ENCODE data around the gene NGEF.

The NGEF gene

GRCh38 chr2:232887171-232887850 is 125.7 kb downstream of the NGEF start:
- peaks cover 18% of the 10 kb centered on the region for H3K27me3 ChIP-seq
- no peaks in the 10 kb centered on the region for H3K4me1 ChIP-seq (ENCODE audit: control insufficient read depth in 1 of 2, insufficient read depth in 1 of 2, low read depth in 1 of 2, low read length in 1 of 2)
- H3K9me3 ChIP-seq = no peaks in the 10 kb centered on the region
- no peak for TF ChIP-seq CTCF (IDR thresholded peaks at IDR 0.05)
- no peak overlapping the region for H3K27ac ChIP-seq
- no peaks in the 10 kb centered on the region for H3K36me3 ChIP-seq
- no peak overlapping the region for H3K4me3 ChIP-seq (ENCODE audit: low read depth in 1 of 2, low read length in 1 of 2)

DNA sequence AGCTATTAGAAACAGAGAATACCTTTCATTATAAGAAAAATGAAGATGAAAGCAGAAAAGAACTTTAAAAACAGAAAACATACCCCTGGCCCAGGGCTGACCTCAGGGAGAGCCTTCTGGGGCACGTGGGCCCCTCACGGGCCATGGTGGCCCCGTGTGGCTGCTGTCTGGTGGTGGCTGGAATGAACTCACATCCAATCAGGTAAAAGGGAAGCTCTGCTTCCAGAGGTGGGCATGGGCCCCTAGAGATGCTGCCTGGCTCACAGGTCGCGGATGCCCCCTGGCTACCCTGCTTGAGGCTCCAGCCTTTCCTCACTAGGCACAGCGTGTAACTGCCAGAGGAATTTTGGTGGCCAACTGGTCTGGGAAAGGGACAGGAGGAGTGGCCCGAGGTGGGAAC is 126.4 kb downstream of the NGEF start:
- Histone ChIP-seq H3K36me3 (no peaks in the 10 kb centered on the region), H3K4me1 (ENCODE audit: control insufficient read depth in 1 of 2, insufficient read depth in 1 of 2, low read depth in 1 of 2, low read length in 1 of 2) (no peaks in the 10 kb centered on the region), H3K9me3 (no peaks in the 10 kb centered on the region), H3K4me3 (ENCODE audit: low read depth in 1 of 2, low read length in 1 of 2) (no peak overlapping the region), H3K27ac (no peak overlapping the region), H3K27me3 (peaks cover 12% of the 10 kb centered on the region)
- no peak for TF ChIP-seq CTCF (IDR thresholded peaks at IDR 0.05)

DNA sequence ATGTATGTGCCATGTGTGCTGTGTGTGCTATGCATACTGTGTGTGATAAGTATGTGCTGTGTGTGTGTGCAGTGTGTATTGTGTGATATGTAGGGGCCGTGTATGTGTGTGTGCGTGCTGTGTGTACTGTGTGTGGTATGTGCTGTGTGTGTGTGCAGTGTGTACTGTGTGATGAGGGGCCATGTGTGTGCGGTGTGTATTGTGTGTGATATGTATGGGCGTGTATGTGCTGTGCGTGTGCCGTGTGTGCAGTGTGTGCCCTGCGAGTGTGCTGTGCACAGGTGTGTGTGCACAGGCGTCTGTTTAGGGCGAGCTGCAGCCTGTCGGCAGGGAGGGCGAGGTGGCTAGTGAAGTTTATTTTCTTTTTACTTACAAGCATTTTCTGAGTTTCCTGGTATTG is 126.9 kb downstream of the NGEF start:
- Histone ChIP-seq H3K36me3 (no peaks in the 10 kb centered on the region), H3K4me3 (ENCODE audit: low read depth in 1 of 2, low read length in 1 of 2) (no peak overlapping the region), H3K27me3 (peaks cover 7% of the 10 kb centered on the region), H3K4me1 (ENCODE audit: control insufficient read depth in 1 of 2, insufficient read depth in 1 of 2, low read depth in 1 of 2, low read length in 1 of 2) (no peaks in the 10 kb centered on the region), H3K9me3 (no peaks in the 10 kb centered on the region), H3K27ac (no peak overlapping the region)
- no peak for TF ChIP-seq CTCF (IDR thresholded peaks at IDR 0.05)

DNA sequence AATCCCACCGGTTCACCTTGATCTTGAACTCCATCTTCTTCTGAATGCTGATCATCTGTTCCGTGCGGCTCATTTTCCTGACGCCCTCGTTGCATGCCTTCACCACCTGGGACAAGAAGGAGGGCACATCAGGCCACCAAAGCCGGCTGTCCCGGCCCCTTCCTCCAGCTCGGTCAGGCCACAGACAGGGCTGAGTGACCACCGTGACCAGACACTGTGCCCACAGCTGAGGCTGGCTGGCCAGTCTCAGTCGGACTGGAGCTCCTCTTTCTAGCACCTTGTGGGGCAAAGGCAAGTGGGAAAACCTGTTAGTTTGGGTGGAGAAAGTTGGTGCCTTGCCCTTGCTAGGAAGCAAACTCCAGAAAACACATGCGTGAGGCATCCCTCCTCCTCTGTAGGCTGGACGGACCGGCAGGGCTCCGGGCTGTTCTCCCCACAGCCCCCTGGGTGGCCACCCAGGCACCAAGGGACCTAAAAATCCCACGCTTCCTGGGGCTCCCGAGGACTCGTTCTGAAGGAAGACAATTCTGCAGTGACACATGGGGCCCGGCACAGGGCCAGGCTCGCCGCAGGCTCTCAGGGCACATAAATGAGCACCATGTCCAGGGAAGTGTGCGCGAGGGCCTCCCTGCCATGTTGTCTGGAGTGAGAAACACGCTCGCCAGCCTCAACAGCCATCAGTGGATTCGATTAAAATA is 127.6 kb downstream of the NGEF start:
- no peaks in the 10 kb centered on the region for H3K9me3 ChIP-seq
- no peaks in the 10 kb centered on the region for H3K4me1 ChIP-seq (ENCODE audit: control insufficient read depth in 1 of 2, insufficient read depth in 1 of 2, low read depth in 1 of 2, low read length in 1 of 2)
- H3K27ac ChIP-seq = no peak overlapping the region
- H3K36me3 ChIP-seq = no peaks in the 10 kb centered on the region
- no peak overlapping the region for H3K4me3 ChIP-seq (ENCODE audit: low read depth in 1 of 2, low read length in 1 of 2)
- H3K27me3 ChIP-seq = no peaks in the 10 kb centered on the region
- TF ChIP-seq CTCF (IDR thresholded peaks at IDR 0.05) = no peak

DNA sequence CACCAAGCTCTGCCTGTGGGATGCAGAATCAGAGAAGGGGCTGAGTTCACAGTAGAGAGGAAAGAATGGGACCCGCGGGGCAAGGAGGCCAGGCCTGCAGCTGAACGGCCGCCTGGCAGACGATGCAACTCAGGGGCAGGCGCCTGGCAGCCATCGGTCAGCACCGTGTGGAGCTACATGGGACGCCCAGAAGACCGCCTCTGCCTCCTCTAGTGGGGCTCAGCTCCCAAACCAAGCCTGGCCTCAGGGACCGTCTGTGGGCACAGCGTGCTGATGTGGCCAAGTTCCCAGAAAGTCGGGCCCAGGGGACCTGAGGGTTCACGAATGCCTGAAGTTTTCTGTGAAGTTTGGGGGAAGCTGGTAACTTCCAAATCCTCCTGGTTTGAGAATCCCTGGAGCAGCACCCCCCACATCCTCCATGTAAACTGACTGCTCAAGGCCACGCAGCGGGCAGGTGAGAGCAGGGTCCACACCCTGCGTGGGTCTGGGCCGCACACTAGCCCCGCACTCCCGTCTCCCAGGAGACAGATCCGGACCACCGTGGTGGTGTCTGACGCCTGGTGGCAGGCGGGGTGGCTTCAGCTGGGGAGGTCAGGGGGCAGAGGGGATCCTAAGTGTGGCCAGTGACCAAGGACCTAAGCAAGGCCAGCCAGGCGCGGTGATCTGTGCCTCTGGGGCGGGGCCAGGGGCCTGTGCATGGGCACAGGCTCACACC is 128.3 kb downstream of the NGEF start:
- Histone ChIP-seq H3K9me3 (no peaks in the 10 kb centered on the region), H3K27me3 (no peaks in the 10 kb centered on the region), H3K4me3 (ENCODE audit: low read depth in 1 of 2, low read length in 1 of 2) (no peak overlapping the region), H3K36me3 (no peaks in the 10 kb centered on the region), H3K27ac (no peak overlapping the region), H3K4me1 (ENCODE audit: control insufficient read depth in 1 of 2, insufficient read depth in 1 of 2, low read depth in 1 of 2, low read length in 1 of 2) (no peaks in the 10 kb centered on the region)
- no peak for TF ChIP-seq CTCF (IDR thresholded peaks at IDR 0.05)
